A549 (cell line): ENCODE data around the gene RAMP1.

Experiments
- CEBPB ChIP-seq, 2 experiments: fragments of >200 bp in 1 of 2; sonication (Bioruptor Twin) in 1 of 2; formaldehyde crosslinking in 1 of 2; IDR thresholded peaks; 2 replicates each; pipeline ENCODE4 v1.6.1; 2012 to 2016
- CHD2 ChIP-seq: fragments of 150-350 bp; IDR thresholded peaks from 2 replicates; pipeline ENCODE4 v1.6.1; 2014; ENCODE audit warnings: low read length; ENCODE audit not compliant: partially characterized antibody
- POLR2A ChIP-seq: IDR thresholded peaks from 2 replicates; pipeline ENCODE4 v1.6.1; 2012; ENCODE audit warnings: mild to moderate bottlenecking, low read length
- RCOR1 ChIP-seq: fragments of 150-350 bp; IDR thresholded peaks from 2 replicates; pipeline ENCODE4 v1.6.1; 2014; ENCODE audit warnings: antibody characterized with exemption, low read length, low read depth
- SMC3 ChIP-seq: fragments of >200 bp; sonication (Bioruptor Twin); formaldehyde crosslinking; IDR thresholded peaks from 3 replicates; pipeline ENCODE4 v1.6.1; 2018; ENCODE audit warnings: inconsistent platforms
- ZC3H11A ChIP-seq: fragments of 450-650 bp; IDR thresholded peaks from 2 replicates; pipeline ENCODE4 v1.6.1; 2014; ENCODE audit warnings: antibody characterized with exemption, mild to moderate bottlenecking
- TF ChIP-seq, protein P1 (sequence below): IDR thresholded peaks from 2 replicates; pipeline ENCODE4 v1.6.1; 2012
- TF ChIP-seq, protein P2 (sequence below): fragments of >200 bp; sonication (Bioruptor Twin); formaldehyde crosslinking; IDR thresholded peaks from 3 replicates; pipeline ENCODE4 v1.5.1; 2016
- TF ChIP-seq, protein P3 (sequence below): fragments of 150-350 bp; IDR thresholded peaks from 2 replicates; pipeline ENCODE4 v1.6.1; 2014; ENCODE audit warnings: low read depth, mild to moderate bottlenecking, low read length

DNA sequence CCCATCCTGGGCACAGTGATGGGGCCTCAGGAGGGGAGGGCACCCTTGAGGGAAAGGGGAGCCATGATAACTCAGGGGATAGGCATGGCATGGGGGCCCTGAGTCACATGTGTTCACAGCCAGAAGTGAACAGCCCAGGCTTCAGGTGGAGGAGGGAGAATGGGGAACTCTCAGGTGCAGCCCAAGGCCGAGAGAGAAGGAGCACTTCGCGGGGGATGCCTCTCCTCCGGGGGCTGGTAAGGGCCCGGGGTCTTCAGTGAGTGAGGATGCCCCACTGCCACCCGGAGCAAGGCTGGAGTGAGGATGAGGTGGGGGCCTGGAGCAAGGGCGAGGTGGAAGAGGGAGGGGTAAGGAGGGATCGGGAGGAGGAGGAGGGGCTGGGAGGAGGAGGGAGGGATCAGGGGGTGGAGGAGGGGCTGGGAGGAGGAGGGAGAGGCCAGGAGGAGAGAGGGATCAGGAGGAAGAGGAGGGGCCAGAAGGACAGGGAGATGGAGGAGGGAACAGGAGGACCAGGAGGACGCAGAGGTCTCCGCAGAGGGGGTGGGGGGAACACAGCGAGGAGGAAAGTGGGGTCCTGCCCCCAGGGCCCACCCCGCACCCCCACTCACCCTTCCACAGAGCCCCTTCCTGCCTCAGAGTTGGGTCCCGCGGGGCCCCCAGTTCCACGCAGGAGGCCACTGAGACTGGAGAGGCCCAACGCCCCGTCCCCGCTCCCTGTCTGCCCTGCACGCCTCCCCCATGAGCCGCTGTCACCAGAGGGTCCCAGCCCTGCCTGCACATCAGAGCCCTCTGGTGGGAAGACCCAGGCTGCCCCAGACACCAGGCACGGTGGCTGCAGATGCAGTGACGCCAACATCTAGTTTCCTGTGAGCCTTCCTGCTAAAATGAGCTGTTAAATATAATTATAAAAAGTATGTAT, 42.8 kb downstream of the RAMP1 start:
- TF ChIP-seq POLR2A (no peak), RCOR1 (no peak), CEBPB (IDR thresholded peaks at IDR 0.05) (no peak), CHD2 (no peak), ZC3H11A (no peak), SMC3 (no peak)
- TF ChIP-seq, protein P1, sequence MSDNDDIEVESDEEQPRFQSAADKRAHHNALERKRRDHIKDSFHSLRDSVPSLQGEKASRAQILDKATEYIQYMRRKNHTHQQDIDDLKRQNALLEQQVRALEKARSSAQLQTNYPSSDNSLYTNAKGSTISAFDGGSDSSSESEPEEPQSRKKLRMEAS: no peak
- TF ChIP-seq, protein P2, sequence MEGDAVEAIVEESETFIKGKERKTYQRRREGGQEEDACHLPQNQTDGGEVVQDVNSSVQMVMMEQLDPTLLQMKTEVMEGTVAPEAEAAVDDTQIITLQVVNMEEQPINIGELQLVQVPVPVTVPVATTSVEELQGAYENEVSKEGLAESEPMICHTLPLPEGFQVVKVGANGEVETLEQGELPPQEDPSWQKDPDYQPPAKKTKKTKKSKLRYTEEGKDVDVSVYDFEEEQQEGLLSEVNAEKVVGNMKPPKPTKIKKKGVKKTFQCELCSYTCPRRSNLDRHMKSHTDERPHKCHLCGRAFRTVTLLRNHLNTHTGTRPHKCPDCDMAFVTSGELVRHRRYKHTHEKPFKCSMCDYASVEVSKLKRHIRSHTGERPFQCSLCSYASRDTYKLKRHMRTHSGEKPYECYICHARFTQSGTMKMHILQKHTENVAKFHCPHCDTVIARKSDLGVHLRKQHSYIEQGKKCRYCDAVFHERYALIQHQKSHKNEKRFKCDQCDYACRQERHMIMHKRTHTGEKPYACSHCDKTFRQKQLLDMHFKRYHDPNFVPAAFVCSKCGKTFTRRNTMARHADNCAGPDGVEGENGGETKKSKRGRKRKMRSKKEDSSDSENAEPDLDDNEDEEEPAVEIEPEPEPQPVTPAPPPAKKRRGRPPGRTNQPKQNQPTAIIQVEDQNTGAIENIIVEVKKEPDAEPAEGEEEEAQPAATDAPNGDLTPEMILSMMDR: no peak
- TF ChIP-seq, protein P3, sequence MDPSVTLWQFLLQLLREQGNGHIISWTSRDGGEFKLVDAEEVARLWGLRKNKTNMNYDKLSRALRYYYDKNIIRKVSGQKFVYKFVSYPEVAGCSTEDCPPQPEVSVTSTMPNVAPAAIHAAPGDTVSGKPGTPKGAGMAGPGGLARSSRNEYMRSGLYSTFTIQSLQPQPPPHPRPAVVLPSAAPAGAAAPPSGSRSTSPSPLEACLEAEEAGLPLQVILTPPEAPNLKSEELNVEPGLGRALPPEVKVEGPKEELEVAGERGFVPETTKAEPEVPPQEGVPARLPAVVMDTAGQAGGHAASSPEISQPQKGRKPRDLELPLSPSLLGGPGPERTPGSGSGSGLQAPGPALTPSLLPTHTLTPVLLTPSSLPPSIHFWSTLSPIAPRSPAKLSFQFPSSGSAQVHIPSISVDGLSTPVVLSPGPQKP: no peak
